PC-9 (cell line): ENCODE measurements around the gene DAAM2. TPM values are rescaled to one million over a fixed set of nuclear protein-coding genes. Genes with fewer than 3 reads are reported as not detected.

Experiments used
- BruUV-seq: library from RNA; stranded (reverse); fragments of 400-500 nt; replicated peaks from 2 replicates; lab custom pipeline; 2021; lab: Mats Ljungman, UMichigan
- CTCF ChIA-PET: fragments of 300-600 bp; sonication (Branson Sonifier 250); formaldehyde crosslinking; loops from one replicate; lab custom pipeline; 2022; ENCODE audit warnings: antibody characterized with exemption; lab: Charles Lee
- POLR2A ChIA-PET: fragments of 300-600 bp; sonication (Branson Sonifier 250); formaldehyde crosslinking; loops from one replicate; lab custom pipeline; 2022; ENCODE audit warnings: antibody characterized with exemption; ENCODE audit not compliant: unreplicated experiment; lab: Charles Lee
- DNase-seq, 2 experiments: peaks; one replicate each; pipeline versions ENCODE4 v3.0.0 to v3.0.0-alpha.2; 2015 to 2022; ENCODE audit warnings: mixed read lengths in 1 of 2
- H2AFZ ChIP-seq: fragments of 200-600 bp; sonication (generic); 2 replicates; pipeline ENCODE4 v1.8.1; 2017; ENCODE audit warnings: antibody characterized with exemption
- H3F3A ChIP-seq: fragments of 200-600 bp; sonication (generic); 2 replicates; pipeline ENCODE4 v1.8.1; 2017; ENCODE audit warnings: antibody characterized with exemption, mild to moderate bottlenecking, low read depth; ENCODE audit not compliant: insufficient read depth
- H3K27ac ChIP-seq: fragments of 200-600 bp; sonication (generic); 2 replicates; pipeline ENCODE4 v1.6.1; 2016; ENCODE audit warnings: mixed run types
- H3K27me3 ChIP-seq: fragments of 200-600 bp; sonication (generic); 2 replicates; pipeline ENCODE4 v1.6.1; 2016; ENCODE audit warnings: low read depth, mixed run types; ENCODE audit not compliant: insufficient read depth
- H3K36me3 ChIP-seq: fragments of 200-600 bp; sonication (generic); 2 replicates; pipeline ENCODE4 v1.6.1; 2016; ENCODE audit warnings: low read depth, mixed run types
- H3K4me1 ChIP-seq: fragments of 200-600 bp; sonication (generic); replicated peaks from 2 replicates; pipeline ENCODE4 v1.6.1; 2016; ENCODE audit warnings: mixed run types; ENCODE audit not compliant: insufficient read depth
- H3K4me2 ChIP-seq: fragments of 200-600 bp; sonication (generic); 2 replicates; pipeline ENCODE4 v1.6.1; 2017; ENCODE audit warnings: mixed run types
- H3K4me3 ChIP-seq: fragments of 200-600 bp; sonication (generic); 2 replicates; pipeline ENCODE4 v1.6.1; 2016; ENCODE audit warnings: mixed run types
- H3K79me2 ChIP-seq: fragments of 200-600 bp; sonication (generic); 2 replicates; pipeline ENCODE4 v1.6.1; 2017; ENCODE audit warnings: low read depth, mixed run types
- H3K9me2 ChIP-seq: fragments of 200-600 bp; sonication (generic); 2 replicates; pipeline ENCODE4 v1.8.1; 2017; ENCODE audit warnings: mild to moderate bottlenecking; ENCODE audit not compliant: insufficient read depth
- H3K9me3 ChIP-seq: fragments of 200-600 bp; sonication (generic); 2 replicates; pipeline ENCODE4 v1.8.1; 2016; ENCODE audit warnings: low read depth; ENCODE audit not compliant: insufficient read depth
- H4K20me1 ChIP-seq: fragments of 200-600 bp; sonication (generic); 2 replicates; pipeline ENCODE4 v1.8.1; 2017; ENCODE audit not compliant: insufficient read depth
- EZH2 ChIP-seq: fragments of 200-600 bp; sonication (generic); IDR thresholded peaks from 2 replicates; pipeline ENCODE4 v1.8.0; 2017; ENCODE audit warnings: antibody characterized with exemption, low read depth
- intact Hi-C: fragments of 100-400 bp; cut with micrococcal nuclease; formaldehyde crosslinking; loops from one replicate; pipeline ENCODE4 v1.10.0; 2022; ENCODE audit not compliant: unreplicated experiment
- total RNA-seq: library from RNA; stranded (reverse); gene quantifications from 2 replicates; pipeline ENCODE4 v1.2.3, GENCODE V29; 2021
- TF ChIP-seq, protein P1 (sequence below): fragments of 200-600 bp; sonication (generic); conservative IDR thresholded peaks from 2 replicates; pipeline ENCODE4 v1.6.1; 2017; ENCODE audit warnings: mixed run types, antibody characterized with exemption, mild to moderate bottlenecking, moderate library complexity

Gene DAAM2
- total RNA-seq, 1 experiment from 2014 or later: not detected

DNA sequence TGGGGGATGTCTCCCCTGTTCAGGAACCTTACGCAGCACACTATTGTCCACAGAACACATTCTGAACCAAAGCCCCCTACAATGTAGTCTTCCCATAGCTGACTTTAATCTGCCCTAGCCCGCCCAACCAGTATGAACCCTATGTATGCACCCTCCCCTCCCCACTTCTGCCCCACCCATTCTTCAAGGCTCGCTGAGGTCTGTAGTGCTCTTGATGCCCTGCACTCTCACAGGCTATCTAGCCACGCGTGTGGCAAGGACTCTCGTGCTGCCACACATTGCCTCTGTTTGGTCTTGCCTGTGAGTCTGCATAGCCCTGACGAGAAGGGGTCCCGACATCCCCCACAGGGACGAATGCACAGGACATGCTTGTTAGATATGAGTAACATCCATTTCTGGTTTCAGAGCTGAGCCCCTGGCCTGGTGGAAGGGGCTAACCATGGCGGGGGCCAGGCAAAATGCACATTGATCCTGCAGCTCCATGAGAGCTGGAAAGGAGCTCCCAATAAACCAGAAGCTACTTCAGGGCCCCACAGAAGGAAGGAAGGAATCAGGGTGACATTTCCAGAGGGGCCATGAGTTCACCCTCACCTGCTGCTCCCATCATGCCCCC, 119.4 kb downstream of the DAAM2 start:
- POLR2A ChIA-PET: no interaction called here
- Histone ChIP-seq H3K27me3 (peaks cover 56% of the 10 kb centered on the region), H3K36me3 (no peaks in the 10 kb centered on the region), H3K9me3 (no peaks in the 10 kb centered on the region), H4K20me1 (no peaks in the 10 kb centered on the region), H3K9me2 (no peaks in the 10 kb centered on the region), H2AFZ (no peak overlapping the region), H3F3A (no peaks in the 10 kb centered on the region), H3K4me2 (no peak overlapping the region), H3K27ac (no peak overlapping the region), H3K4me3 (no peak overlapping the region), H3K79me2 (no peaks in the 10 kb centered on the region), H3K4me1 (no peaks in the 10 kb centered on the region)
- TF ChIP-seq EZH2: no peak
- TF ChIP-seq, protein P1, sequence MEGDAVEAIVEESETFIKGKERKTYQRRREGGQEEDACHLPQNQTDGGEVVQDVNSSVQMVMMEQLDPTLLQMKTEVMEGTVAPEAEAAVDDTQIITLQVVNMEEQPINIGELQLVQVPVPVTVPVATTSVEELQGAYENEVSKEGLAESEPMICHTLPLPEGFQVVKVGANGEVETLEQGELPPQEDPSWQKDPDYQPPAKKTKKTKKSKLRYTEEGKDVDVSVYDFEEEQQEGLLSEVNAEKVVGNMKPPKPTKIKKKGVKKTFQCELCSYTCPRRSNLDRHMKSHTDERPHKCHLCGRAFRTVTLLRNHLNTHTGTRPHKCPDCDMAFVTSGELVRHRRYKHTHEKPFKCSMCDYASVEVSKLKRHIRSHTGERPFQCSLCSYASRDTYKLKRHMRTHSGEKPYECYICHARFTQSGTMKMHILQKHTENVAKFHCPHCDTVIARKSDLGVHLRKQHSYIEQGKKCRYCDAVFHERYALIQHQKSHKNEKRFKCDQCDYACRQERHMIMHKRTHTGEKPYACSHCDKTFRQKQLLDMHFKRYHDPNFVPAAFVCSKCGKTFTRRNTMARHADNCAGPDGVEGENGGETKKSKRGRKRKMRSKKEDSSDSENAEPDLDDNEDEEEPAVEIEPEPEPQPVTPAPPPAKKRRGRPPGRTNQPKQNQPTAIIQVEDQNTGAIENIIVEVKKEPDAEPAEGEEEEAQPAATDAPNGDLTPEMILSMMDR: no peak
- no peak for DNase-seq
- CTCF ChIA-PET: no interaction called here
- no TSS peak for BruUV-seq
- intact Hi-C loops: no loop called here

DNA sequence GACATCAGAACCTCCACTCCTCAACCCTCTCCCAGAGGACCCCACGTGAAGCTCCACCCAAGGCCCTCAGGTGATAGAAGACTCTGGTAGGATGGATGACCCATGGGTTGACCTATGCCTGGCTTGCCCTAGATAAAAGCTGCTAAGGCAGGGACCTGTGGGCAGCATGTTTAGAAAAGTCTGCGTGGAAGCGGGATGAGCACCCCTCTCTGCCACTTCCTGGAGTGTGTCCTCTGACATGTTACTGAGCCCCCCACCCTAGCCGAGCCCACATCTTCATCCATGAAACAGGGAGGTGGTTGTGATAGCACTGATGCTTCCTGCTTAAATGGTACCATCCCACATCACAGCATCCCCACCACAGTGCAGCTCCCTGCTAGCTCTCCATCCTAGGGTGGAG, 120.3 kb downstream of the DAAM2 start:
- Histone ChIP-seq H3K9me3 (no peaks in the 10 kb centered on the region), H3K9me2 (no peaks in the 10 kb centered on the region), H3K79me2 (no peaks in the 10 kb centered on the region), H3K4me1 (no peaks in the 10 kb centered on the region), H3K36me3 (no peaks in the 10 kb centered on the region), H3K4me2 (no peak overlapping the region), H2AFZ (no peak overlapping the region), H3K4me3 (no peak overlapping the region), H3K27ac (no peak overlapping the region), H3K27me3 (peaks cover 50% of the 10 kb centered on the region), H3F3A (no peaks in the 10 kb centered on the region), H4K20me1 (no peaks in the 10 kb centered on the region)
- intact Hi-C loops: no loop called here
- TF ChIP-seq, protein P1: no peak
- TF ChIP-seq EZH2: no peak
- DNase-seq: no peak
- no TSS peak for BruUV-seq
- POLR2A ChIA-PET: no interaction called here
- CTCF ChIA-PET: no interaction called here

DNA sequence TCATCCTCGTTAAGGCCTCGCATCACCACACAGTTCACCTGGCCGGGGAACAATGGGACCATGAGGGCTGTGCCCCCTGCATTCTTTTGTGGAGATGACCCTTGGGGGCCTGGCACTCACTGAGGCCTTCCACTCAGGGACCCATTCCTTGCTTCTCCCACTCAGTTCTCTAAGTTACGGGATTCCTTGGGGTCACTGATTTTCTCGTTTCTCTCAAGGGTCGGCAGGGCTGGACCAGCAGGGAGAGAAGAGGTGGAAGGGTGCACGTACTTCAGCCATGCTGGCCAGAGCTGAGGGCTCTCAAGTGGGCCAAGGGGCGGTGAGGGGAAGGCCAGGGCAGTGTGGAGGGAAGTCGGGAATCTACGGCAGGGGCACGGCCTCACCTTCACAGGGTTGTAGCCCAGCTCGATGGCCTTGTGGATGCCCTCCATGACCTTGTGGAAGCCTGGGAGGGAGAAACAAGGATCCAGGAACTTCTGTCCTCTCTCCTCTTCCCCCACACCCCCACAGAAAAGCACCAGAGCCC, 121.3 kb downstream of the DAAM2 start:
- CTCF ChIA-PET: no interaction called here
- Histone ChIP-seq H3K9me3 (no peaks in the 10 kb centered on the region), H3K4me3 (no peak overlapping the region), H3K4me1 (no peaks in the 10 kb centered on the region), H3K36me3 (no peaks in the 10 kb centered on the region), H2AFZ (no peak overlapping the region), H3K9me2 (no peaks in the 10 kb centered on the region), H3K4me2 (no peak overlapping the region), H3K27ac (no peak overlapping the region), H3F3A (no peaks in the 10 kb centered on the region), H3K27me3 (peaks cover 45% of the 10 kb centered on the region), H3K79me2 (no peaks in the 10 kb centered on the region), H4K20me1 (no peaks in the 10 kb centered on the region)
- intact Hi-C loops: no loop called here
- TF ChIP-seq, protein P1: no peak
- no peak for TF ChIP-seq EZH2
- BruUV-seq: no TSS peak
- DNase-seq: no peak
- POLR2A ChIA-PET: no interaction called here
